IgD-negative memory B cell (primary cell): Measurements from ENCODE around the gene TRIM7. TPM values are rescaled to one million over a fixed set of nuclear protein-coding genes. Genes with fewer than 3 reads are reported as not detected.
A peak's percentile ranks its signal among the peaks of the same experiment; 100 is the strongest.
"Not testable (repeated sequence)": the region's sequence is repeated elsewhere in the genome, so short reads cannot be mapped to it uniquely, and the experiment has no call there.

ENCODE experiments used
- H3K27ac Mint-ChIP-seq, 3 donors: one replicate each; pipeline ENCODE4 v1.8.0; 2020 to 2022; ENCODE audit warnings: mild to moderate bottlenecking in 3 of 3, mixed read lengths in 3 of 3, moderate library complexity in 1 of 3
- H3K27me3 Mint-ChIP-seq: one replicate; pipeline ENCODE4 v1.8.0; 2021; ENCODE audit warnings: mixed read lengths
- H3K36me3 Mint-ChIP-seq: one replicate; pipeline ENCODE4 v1.8.0; 2020; ENCODE audit warnings: mild to moderate bottlenecking, mixed read lengths
- H3K4me1 Mint-ChIP-seq, 3 donors: one replicate each; pipeline ENCODE4 v1.8.0; 2020 to 2022; ENCODE audit warnings: mixed read lengths in 3 of 3, mild to moderate bottlenecking in 1 of 3
- H3K4me3 Mint-ChIP-seq, 4 donors: one replicate each; pipeline ENCODE4 v1.8.0; 2020 to 2022; ENCODE audit warnings: mild to moderate bottlenecking in 4 of 4, mixed read lengths in 4 of 4, moderate library complexity in 3 of 4
- H3K9me3 Mint-ChIP-seq, 3 donors: one replicate each; pipeline ENCODE4 v1.8.0; 2020 to 2021; ENCODE audit warnings: mixed read lengths in 3 of 3, mild to moderate bottlenecking in 1 of 3
- polyA plus RNA-seq: library from polyadenylated mRNA; unstranded; fragments of 300-500 nt; fragmentation: Illumina TruSeq; gene quantifications from one replicate; pipeline ENCODE4 v1.2.3, GENCODE V29; 2021

TRIM7 gene
- polyA plus RNA-seq, 1 donor from 2014 or later = 0.71 TPM

DNA sequence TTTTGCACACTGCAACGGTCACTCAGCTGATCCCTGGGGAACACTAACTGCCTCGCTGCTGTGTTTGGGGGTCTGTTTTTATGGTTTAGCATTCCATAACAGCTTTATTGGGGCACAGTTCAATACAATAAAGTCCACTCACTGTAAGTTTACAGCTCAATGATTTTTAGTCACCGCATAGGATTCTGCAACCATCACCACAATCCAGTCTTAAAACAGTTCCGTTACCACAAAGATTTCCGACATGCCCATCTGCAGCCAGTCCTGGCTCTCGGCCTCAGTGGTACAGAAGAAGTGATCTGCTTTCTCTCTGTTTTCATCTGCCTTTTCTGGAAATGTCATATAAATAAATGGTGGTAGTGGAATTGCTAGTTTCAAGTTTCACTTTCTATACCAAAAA lies 34.0 kb downstream of the TRIM7 start:
- peaks cover 9% of the 10 kb centered on the region for H3K36me3 Mint-ChIP-seq
- H3K4me1 Mint-ChIP-seq = peaks cover 28 to 33% (median 30%) of the 10 kb centered on the region in 3 donors
- H3K4me3 Mint-ChIP-seq = peak overlapping the region in 3 of 4 donors; percentile 58 to 84 (median 67)
- peak overlapping the region; percentile 93 to 99 (median 95) for H3K27ac Mint-ChIP-seq
- H3K27me3 Mint-ChIP-seq = peaks cover 56% of the 10 kb centered on the region
- H3K9me3 Mint-ChIP-seq = peaks cover 0 to 13% (median 4%) of the 10 kb centered on the region in 3 donors

DNA sequence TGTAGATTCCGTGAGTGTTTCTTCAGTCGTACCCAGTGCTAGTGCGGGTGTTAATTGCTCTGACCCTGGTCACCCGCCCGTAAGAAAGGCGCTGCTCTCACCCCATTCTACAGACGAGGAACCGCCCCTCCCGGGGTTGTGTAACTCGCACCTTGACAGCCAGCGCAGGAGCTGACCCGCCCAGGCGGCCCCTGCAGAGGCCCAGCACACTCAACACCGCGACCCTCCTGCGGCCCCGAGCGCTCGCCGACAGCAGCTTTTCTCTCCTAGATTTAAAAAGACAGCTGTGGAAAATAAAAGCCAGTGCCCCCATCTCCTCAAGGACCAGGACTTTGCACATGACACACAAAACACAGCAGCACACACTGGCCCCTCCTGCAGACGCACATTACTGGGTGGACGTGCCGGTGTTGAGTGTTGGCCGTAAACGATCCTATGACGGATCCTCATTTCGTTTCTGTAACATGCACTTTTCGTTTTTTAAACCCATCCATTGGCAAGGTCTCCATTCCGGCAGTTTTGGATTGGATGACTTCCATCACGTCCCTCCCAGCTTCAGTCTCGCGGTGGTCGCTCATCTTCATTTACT lies 34.7 kb downstream of the TRIM7 start:
- Mint-ChIP-seq H3K27ac (peak overlapping the region; percentile 93 to 99 (median 95)), H3K4me1 (peaks cover 27 to 38% (median 31%) of the 10 kb centered on the region in 3 donors), H3K4me3 (peak overlapping the region; percentile 34 to 84 (median 66)), H3K36me3 (peaks cover 9% of the 10 kb centered on the region), H3K27me3 (peaks cover 62% of the 10 kb centered on the region), H3K9me3 (peaks cover 2 to 15% (median 8%) of the 10 kb centered on the region in 3 donors)

- Mint-ChIP-seq H3K9me3 (peaks cover 2 to 17% (median 9%) of the 10 kb centered on the region in 3 donors), H3K27ac (peak overlapping the region; percentile 93 to 99 (median 95)), H3K4me1 (peaks cover 28 to 40% (median 31%) of the 10 kb centered on the region in 3 donors), H3K27me3 (peaks cover 62% of the 10 kb centered on the region), H3K4me3 (peak overlapping the region in 2 of 4 donors; percentile 16 to 84)
- not testable (repeated sequence) for H3K36me3 Mint-ChIP-seq
These were observed 35.3 kb downstream of the TRIM7 start for GRCh38 chr5:181169459-181170236.

DNA sequence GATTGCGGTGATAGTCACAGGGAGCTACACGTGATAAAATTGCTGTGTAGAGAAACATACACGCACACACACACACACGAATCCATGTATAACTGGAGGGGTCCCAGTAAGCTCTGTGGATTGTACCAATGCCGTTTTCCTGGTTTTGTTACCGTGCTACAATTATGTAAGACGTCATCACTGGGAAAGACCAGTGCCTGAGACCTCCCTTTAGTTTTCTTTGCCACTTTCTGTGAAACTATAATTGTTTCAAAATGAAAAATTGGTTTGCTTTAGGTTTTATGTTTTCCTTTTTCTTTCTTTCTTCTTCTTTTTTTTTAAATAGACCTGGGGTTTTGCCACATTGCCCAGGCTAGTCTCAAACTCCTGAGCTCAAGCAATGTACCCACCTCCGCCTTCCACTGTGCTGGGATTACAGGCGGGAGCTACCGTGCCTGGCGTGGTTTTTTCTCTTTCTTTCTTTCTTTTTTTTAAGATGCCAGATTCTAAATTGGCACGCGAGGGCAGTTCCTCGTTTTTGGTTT lies 36.3 kb downstream of the TRIM7 start:
- peaks cover 63% of the 10 kb centered on the region for H3K27me3 Mint-ChIP-seq
- peaks cover 30 to 42% (median 34%) of the 10 kb centered on the region in 3 donors for H3K4me1 Mint-ChIP-seq
- peaks cover 2 to 24% (median 9%) of the 10 kb centered on the region in 3 donors for H3K9me3 Mint-ChIP-seq
- H3K36me3 Mint-ChIP-seq = peaks cover 8% of the 10 kb centered on the region
- peak overlapping the region; percentile 93 to 99 (median 95) for H3K27ac Mint-ChIP-seq
- H3K4me3 Mint-ChIP-seq = peak overlapping the region; percentile 30 to 84 (median 47)

- H3K4me1 Mint-ChIP-seq = peaks cover 29 to 35% (median 30%) of the 10 kb centered on the region in 3 donors
- H3K27ac Mint-ChIP-seq = peak overlapping the region; percentile 33 to 95 (median 93)
- peaks cover 60% of the 10 kb centered on the region for H3K27me3 Mint-ChIP-seq
- H3K9me3 Mint-ChIP-seq = peaks cover 4 to 25% (median 9%) of the 10 kb centered on the region in 3 donors
- peaks cover 3% of the 10 kb centered on the region for H3K36me3 Mint-ChIP-seq
- H3K4me3 Mint-ChIP-seq = peak overlapping the region in 3 of 4 donors; percentile 30 to 68 (median 61)
These were observed 37.0 kb downstream of the TRIM7 start for GRCh38 chr5:181167814-181168488.

DNA sequence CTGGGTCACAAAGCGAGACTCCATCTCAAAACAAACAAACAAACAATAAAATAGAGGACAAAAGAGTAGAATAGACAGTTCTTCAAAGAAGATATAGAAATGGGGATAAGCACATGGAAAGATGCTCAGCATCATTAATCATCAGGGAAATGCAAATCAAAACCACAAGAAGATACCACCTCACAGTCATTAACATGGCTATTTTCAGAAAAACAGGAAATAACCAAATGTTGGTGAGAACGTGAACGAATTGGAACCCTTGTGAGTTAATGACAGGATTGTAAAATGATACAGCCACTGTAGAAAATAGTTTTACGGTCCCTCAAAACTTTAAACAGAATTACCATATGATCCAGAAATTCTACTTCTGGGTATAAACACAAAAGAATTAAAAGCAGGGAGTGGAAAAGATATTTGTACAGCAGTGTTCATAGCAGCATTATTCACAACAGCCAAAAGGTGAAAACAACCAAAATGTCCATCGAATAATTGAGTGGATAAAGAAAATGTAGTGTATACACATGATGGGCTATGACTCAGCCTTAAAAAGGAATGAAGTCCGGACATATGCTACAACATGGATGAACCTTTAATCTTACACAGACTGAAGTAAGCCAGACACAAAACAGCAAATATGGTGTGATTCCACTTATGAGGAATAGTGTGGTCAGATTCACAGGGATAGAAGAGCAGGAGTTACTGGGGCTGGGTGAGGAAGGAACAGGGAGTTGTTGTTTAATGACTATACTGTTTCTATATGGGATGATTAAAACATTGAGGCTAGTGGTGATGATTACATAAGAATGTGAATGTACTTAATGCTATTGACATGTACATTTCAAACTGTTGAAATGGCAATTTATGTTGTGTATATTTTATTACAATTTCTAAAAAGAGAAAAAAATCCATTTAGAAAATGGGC lies 37.9 kb downstream of the TRIM7 start:
- H3K4me3 Mint-ChIP-seq = peak overlapping the region in 2 of 4 donors; percentile 30 to 61
- peaks cover 2% of the 10 kb centered on the region for H3K36me3 Mint-ChIP-seq
- H3K27ac Mint-ChIP-seq = peak overlapping the region; percentile 33 to 95 (median 93)
- peaks cover 22 to 30% (median 26%) of the 10 kb centered on the region in 3 donors for H3K4me1 Mint-ChIP-seq
- peaks cover 4 to 24% (median 9%) of the 10 kb centered on the region in 3 donors for H3K9me3 Mint-ChIP-seq
- H3K27me3 Mint-ChIP-seq = peaks cover 56% of the 10 kb centered on the region

DNA sequence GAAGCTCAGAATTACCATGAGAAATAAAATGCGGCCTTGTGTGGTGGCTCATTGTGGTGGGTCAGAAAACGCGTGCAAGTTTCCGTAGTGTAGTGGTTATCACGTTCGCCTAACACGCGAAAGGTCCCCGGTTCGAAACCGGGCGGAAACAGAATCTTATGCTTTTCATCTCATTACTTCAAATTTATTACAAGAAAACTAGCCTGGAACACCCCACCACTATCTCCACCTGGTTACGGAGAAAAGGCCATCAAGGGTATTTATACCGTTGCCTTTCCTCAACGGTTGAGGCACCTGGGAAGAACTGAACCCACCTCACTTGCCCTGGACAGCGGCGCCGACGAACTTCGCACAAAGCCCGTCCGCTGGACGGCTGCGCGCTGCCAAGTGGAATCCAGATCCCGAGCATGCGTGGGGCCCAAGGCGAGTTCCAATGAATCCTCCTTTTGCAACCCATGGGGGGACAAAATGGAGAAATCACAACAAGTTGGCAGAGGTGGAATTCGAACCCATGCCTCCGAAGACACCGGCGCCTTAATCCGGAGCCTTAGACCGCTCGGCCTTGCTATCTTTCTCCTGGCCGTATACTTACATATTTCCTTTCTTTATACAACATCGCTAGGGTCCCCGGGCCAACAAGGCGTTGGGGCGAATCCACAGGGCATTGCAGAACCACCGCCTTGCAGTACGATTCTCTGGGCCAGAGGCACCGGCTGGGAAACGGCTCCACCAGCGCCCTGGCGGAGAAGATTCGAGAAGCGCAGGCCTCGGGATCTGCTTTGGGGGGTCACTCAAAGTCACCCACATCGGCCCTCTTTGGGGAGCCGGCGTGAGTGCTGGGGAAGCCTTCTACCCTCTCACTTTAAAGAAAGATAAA lies 40.7 kb downstream of the TRIM7 start:
- Mint-ChIP-seq H3K4me3 (peak overlapping the region; percentile 67 to 94 (median 71)), H3K27me3 (peaks cover 41% of the 10 kb centered on the region), H3K27ac (peak overlapping the region; percentile 69 to 93 (median 91)), H3K9me3 (peaks cover 4 to 21% (median 9%) of the 10 kb centered on the region in 3 donors), H3K36me3 (peaks cover 2% of the 10 kb centered on the region), H3K4me1 (peaks cover 23 to 28% (median 25%) of the 10 kb centered on the region in 3 donors)

- Mint-ChIP-seq H3K4me1 (peaks cover 23 to 26% (median 24%) of the 10 kb centered on the region in 3 donors), H3K9me3 (peaks cover 4 to 21% (median 9%) of the 10 kb centered on the region in 3 donors), H3K27ac (peak overlapping the region; percentile 89 to 93 (median 91)), H3K36me3 (no peaks in the 10 kb centered on the region), H3K27me3 (peaks cover 35% of the 10 kb centered on the region), H3K4me3 (peak overlapping the region; percentile 70 to 94 (median 74))
These were observed 41.4 kb downstream of the TRIM7 start for GRCh38 chr5:181163487-181164075.

GRCh38 chr5:181161534-181162175 lies 43.3 kb downstream of the TRIM7 start:
- Mint-ChIP-seq H3K4me3 (peak overlapping the region in 3 of 4 donors; percentile 60 to 85 (median 65)), H3K4me1 (peaks cover 17 to 21% (median 20%) of the 10 kb centered on the region in 3 donors), H3K27ac (peak overlapping the region in 1 of 3 donors; percentile 90), H3K27me3 (peaks cover 19% of the 10 kb centered on the region), H3K9me3 (peaks cover 4 to 17% (median 4%) of the 10 kb centered on the region in 3 donors), H3K36me3 (no peaks in the 10 kb centered on the region)

DNA sequence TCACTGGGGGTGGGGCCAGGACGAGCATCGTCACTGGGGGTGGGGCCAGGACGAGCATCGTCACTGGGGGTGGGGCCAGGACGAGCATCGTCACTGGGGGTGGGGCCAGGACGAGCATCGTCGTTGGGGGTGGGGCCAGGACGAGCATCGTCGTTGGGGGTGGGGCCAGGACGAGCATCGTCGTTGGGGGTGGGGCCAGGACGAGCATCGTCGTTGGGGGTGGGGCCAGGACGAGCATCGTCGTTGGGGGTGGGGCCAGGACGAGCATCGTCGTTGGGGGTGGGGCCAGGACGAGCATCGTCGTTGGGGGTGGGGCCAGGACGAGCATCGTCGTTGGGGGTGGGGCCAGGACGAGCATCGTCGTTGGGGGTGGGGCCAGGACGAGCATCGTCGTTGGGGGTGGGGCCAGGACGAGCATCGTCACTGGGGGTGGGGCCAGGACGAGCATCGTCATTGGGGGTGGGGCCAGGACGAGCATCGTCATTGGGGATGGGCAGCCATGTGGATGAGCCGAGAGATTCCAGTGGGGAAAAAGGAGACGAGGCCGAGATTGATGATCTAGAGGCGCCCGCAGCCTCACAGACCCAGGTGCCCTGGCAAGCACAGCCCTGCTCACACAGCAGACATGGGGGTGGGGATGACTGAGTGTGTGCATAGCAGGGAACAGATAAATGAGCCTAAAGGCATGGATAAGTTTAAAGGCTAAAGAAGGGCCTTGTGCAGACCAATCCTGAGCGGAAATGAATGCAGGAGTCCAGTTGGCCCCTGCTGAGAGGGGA lies 44.1 kb downstream of the TRIM7 start:
- Mint-ChIP-seq H3K4me3 (peak overlapping the region; percentile 60 to 85 (median 66)), H3K27me3 (peaks cover 13% of the 10 kb centered on the region)

DNA sequence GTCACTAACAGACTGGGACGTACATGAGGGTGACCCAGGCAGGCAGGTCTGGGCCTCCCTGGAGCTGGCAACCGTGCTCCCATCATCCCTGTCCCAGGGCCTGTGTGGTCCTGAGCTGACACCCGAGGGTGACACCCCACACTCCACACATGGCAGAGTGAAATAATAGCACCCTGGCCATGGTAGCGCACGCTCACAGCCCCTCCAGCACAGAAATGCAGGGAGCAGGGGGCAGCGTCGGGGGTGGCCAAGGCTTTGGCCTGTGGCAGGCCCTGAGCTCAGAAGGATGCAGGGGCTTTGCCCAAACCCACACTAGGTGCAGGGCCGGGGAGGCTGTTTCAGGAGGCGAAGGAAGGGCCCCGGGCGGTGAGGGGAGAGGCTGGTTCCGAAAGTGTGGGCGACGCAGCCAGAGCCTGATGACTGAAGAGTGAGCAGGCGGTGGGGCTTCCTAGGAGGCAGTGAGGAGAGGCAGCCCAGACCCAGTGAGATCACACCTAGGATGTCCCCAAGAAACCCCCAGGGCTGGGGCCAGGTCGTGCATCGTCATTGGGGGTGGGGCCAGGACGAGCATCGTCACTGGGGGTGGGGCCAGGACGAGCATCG lies 44.7 kb downstream of the TRIM7 start:
- Mint-ChIP-seq H3K9me3 (peaks cover under 1 to 11% (median 2%) of the 10 kb centered on the region in 3 donors), H3K27me3 (peaks cover 8% of the 10 kb centered on the region), H3K27ac (peak overlapping the region; percentile 42 to 78 (median 71)), H3K36me3 (no peaks in the 10 kb centered on the region), H3K4me1 (peaks cover 13 to 16% (median 14%) of the 10 kb centered on the region in 3 donors), H3K4me3 (peak overlapping the region in 3 of 4 donors; percentile 78 to 86 (median 81))

More for the DNA sequence above, 44.1 kb downstream of the TRIM7 start:
- H3K36me3 Mint-ChIP-seq = not testable (repeated sequence)
- Mint-ChIP-seq H3K4me1 (peaks cover 14 to 21% (median 15%) of the 10 kb centered on the region in 3 donors), H3K27ac (peak overlapping the region in 2 of 3 donors; percentile 81 to 90), H3K9me3 (peaks cover 4 to 14% (median 4%) of the 10 kb centered on the region in 3 donors)
